Measurements from ENCODE around the gene SOD1.

GRCh38 chr21:31634993-31635392 lies 24.5 kb upstream of the SOD1 start:
- TF ChIP-seq POLR2A (IDR thresholded peaks at IDR 0.05) (no peak), CTCF (IDR thresholded peaks at IDR 0.05) (no peak), POLR2AphosphoS5 (IDR thresholded peaks at IDR 0.05) (no peak), EP300 (IDR thresholded peaks at IDR 0.05) (no peak)
